DMS79 treated with DMSO at 0.1 percent for 48 hours (cell line): Measurements from ENCODE around the gene KAT6B.

Experiments
- DNase-seq: peaks from one replicate; lab custom pipeline; 2025; lab: John Stamatoyannopoulos, UW

The KAT6B gene

GRCh38 chr10:74988054-74988775 lies 161.8 kb downstream of the KAT6B start:
- no peak for DNase-seq

DNA sequence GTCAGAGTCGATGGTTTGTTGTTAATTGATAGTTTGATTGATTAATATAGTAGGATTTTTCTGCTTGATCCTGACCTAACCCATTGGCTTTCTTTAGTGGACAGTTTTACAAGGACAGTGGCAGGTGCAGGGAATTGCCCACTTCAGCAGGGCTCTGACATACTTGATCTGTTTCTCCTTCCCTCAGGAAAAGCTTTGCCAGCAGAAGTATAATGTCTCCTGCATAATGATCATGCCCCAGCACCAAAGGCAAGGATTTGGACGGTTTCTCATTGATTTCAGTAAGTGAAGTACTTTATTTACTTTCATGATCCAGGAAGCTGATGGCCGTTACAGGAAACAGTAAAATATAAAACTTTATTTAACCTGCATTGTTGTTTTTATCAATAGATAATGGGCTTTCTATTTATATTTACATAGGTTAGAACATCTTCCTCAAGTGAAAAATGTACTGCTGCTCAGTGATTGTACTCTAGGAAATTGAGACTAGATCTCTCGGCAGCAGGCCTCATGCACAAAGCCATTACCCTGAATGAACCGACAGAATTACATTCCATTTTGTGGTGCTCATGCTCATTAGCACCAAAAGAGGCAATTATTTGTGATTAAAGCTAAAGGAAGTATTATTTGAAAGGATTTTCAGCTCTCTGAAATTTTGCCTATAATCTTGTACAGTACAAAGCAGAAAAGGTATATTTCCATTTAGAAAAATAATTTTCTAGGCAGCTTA lies 162.6 kb downstream of the KAT6B start:
- peak; percentile 9 for DNase-seq

DNA sequence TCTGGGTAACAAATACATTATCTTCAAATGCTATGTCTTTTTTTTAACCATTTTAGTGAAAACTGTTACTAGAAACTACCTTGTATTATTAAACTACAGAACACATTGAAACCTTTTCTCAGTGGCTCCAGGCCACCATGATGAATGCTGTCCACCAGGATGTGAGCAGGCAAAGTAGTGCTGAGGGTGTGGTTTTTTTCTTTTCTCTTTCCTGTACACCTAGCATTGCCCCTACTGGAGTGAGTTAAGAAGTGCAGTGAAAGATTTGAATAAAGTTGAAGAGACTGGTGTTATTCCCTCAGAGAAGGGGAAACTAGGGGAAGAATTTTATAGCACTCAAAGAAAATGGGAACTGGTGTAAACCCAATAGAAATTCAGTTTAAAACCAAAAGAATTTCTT lies 165.0 kb downstream of the KAT6B start:
- no peak for DNase-seq

- no peak for DNase-seq
Measured at GRCh38 chr10:74992068-74992467, 165.7 kb downstream of the KAT6B start.

DNA sequence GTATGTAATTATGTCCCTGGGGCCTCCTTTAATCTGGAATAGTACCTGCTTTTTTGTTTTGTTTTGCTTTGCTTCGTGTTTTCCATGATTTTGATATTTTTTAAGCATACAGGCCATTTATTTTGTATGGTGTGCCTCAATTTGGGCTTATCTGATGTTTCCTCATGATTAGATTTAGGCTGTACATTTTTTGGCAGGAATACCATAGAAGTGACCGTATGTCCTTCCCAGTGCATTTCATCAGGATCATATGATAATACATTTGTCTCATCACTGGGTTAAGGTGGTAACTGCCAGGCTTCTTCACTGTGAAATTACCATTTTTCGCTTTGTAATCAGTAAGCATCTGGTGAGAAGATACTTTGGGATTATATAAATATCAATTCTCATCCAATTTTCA lies 167.2 kb downstream of the KAT6B start:
- DNase-seq: no peak

DNA sequence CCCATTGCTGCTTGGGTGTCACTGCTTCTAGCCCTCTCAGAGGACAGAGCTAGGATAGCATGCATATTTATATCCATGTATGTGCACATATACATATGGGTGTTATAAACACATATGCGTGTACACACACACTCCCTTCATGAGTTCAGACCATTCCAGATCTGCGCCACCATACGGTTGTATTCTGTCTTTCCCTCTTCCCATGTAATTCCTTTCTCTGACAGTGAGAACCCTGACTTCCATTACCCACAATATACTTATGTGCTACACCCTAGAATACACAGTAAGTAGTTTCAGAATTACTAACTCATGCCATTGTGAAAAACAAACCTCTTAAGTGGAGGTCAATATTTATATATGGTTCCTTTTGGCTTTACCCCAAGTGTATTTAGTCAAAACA lies 168.5 kb downstream of the KAT6B start:
- no peak for DNase-seq

- no peak for DNase-seq
Measured at GRCh38 chr10:74995806-74996205, 169.4 kb downstream of the KAT6B start.

DNA sequence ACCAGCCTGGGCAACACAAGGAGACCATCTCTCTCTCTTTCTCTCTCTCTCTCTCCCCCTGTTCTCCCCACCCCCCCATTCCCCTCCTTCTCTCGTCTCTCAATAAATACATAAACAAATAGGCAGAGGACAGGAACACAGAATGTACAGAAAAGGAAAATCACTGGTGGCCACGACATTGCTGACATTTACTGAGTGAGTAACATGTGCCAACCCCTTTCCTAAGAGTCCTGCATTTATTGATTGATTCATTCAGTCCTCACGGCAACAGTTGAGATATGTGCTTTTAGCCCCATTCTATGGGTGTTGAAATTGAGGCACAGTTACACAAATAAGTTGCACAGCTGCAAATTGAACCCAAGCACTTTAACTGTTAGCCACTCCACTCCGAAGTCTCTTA lies 170.8 kb downstream of the KAT6B start:
- DNase-seq: no peak

GRCh38 chr10:75000748-75001321 lies 174.4 kb downstream of the KAT6B start:
- no peak for DNase-seq

DNA sequence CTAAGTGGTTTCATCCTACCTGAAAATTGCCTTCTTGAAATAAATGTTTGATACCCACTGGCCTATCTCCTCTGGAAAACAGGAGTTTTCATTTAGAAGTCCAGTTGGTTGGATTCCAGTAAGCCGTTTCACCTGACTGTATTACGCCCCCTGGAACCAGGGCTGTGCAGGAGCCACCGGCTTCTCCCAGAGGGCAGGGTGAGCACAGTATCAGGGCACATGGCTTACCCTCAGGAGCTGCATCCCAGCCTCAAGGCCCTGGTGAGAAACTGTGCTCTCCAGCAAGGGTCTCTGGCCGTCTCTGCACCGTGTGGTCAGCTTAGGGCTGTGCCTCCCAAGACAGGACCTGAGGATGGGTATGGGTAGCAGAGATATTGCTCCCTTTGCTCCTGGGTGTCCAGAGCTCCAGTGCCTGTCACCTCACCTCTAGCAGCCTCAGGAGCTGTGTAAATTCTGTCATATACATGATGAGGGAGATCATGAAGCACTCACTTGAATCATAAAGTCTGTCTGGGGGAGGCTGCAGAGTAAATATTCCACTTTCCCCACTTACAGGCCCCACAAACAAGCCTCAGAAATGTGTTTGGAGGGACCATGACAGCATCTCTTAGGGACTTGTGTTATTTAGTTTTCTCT lies 175.4 kb downstream of the KAT6B start:
- DNase-seq: no peak

DNA sequence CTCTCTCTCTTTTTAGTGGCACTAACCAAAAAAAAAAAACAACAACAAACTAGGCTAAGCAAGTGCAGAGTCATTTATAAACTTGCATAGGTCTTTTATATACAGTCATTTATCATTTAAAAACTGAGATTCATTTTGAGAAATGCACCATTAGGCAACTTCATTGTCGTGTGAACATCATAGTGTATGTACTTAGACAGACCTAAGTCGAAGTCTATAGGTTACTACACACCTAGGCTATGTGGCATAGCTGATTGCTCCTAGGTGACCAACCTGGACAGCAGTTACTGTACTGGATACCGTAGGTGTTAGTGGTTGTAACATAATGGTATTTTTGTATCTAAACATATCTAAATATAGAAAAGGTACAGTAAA lies 175.9 kb downstream of the KAT6B start:
- no peak for DNase-seq

GRCh38 chr10:75002967-75003594 lies 176.7 kb downstream of the KAT6B start:
- DNase-seq: no peak

- no peak for DNase-seq
Measured at GRCh38 chr10:75003891-75004290, 177.5 kb downstream of the KAT6B start.

DNA sequence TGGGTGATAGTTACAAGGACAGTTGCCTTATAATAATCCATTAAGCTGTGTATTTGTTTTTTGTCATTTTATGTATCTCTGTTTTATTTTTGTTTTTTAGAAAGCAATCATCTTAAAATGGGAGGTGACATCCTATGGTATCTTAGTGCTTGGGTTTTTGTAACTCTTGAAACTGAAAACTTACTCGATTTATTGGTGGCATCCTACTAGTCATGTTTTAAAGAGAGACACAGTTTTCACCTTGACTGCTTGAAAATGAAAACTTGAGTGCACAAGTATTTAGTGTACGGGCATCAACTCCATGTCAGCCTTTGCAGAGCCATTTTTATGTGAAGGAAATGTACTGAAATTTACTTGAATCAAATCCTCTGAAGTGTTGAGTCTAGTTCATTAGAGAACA lies 181.2 kb downstream of the KAT6B start:
- no peak for DNase-seq

DNA sequence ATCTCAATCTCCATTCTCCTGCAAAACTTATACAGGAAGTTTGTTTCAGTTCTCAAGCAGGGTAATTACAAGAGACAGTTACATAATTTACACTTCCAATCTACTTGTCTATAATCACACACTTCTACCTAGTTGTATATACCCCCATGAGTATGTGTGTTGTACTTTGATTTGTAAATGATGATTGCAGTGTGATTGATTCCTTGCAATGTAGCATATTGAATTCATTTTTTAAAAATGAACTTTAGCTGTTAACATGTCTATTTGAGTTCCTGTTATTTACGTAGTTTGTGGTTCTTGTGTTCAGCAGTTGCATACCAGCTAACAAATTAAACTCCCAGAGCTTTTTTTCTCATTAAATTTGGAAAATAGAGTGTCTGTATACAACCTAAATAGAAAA lies 182.6 kb downstream of the KAT6B start:
- DNase-seq: no peak

DNA sequence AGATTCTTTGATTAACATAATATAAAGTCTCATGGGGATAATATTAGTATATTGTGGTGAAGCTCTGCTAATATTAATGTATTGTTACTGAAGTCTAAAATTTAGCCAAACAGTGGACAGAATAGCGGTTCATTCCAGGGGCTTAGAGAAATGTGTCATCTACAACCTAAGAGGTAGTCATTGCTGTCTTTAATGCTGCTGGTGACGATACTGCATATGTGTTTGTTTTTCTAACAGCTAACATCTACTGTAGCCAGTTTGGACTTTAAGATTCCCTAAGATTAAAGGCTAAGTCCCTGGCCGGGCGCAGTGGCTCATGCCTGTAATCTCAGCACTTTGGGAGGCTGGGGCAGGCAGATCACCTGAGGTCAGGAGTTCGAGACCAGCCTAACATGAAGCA lies 183.0 kb downstream of the KAT6B start:
- no peak for DNase-seq

GRCh38 chr10:75010373-75010772 lies 184.0 kb downstream of the KAT6B start:
- DNase-seq: no peak

DNA sequence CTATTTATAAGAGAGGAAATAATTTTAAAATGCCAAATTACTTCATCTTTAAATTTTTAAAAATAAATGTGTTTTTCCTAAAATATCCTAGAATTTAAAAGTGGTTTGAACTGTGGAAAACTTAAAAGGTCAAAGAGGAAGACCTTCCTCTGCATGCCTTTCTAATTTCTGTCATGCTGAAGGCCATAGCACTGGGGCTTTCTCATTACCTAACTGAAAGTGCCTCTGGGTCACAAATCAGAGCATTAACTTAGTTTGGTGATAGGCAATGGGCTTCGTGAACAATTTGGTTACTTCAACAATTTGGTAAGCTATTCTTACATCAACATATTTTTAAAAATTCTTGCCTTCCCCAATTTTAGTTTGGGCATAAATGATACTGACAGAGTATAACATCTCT lies 184.8 kb downstream of the KAT6B start:
- DNase-seq: no peak

DNA sequence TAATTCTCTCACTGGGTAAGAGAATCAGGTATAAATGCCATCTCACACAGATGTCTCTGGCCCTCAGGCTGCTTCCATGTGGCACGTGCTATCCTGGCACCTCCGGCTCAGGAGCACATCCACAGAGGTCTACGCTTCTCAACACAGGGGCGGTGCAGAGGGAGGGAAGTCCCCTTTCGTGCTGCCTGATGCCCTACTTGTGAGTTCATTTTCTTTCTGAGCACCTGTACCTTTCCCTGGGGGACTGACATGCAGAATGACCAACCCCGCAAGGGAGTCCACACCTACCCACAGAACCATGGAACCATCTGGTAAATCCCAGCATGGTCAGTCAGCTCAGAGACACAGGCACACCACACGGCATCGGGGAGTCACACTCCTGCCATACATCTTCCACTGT lies 186.1 kb downstream of the KAT6B start:
- DNase-seq: no peak

DNA sequence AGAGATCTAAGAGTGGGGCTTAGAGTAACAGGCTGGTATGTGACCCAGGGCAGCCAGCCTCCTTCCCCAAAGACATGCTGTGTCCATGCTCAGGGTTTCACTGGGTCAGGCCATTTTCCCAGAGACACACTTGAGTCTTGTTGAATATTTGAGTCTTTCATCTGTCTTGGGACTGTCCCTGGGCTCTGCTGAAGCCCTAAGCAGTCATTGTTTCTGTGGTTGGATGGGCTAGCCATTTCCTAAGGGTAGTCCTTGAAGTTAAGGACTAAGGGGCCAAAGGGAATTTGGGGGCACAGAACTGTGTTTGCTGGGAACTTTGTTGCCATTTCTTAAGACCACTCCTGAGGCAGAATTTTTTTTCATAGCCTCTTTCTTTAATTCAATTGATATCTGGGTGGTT lies 186.6 kb downstream of the KAT6B start:
- no peak for DNase-seq

- no peak for DNase-seq
Measured at GRCh38 chr10:75013522-75013921, 187.1 kb downstream of the KAT6B start.

GRCh38 chr10:75014516-75015230 lies 188.3 kb downstream of the KAT6B start:
- DNase-seq: no peak
